DOHH2 (cell line): ENCODE data around the gene IGF2BP3.

Source experiments
- H3F3A ChIP-seq: fragments of 200-600 bp; sonication (generic), shearing (Covaris generic); 2 replicates; pipeline ENCODE4 v1.6.0; 2016; ENCODE audit warnings: antibody characterized with exemption, mild to moderate bottlenecking; ENCODE audit not compliant: control insufficient read depth, insufficient read depth
- H3K27ac ChIP-seq: fragments of 200-600 bp; sonication (generic); 2 replicates; pipeline ENCODE4 v1.5.1; 2014; ENCODE audit warnings: low read depth, mild to moderate bottlenecking, low read length, moderate library complexity
- H3K27me3 ChIP-seq: fragments of 200-600 bp; sonication (generic); 2 replicates; pipeline ENCODE4 v1.6.1; 2014; ENCODE audit warnings: mild to moderate bottlenecking, low read length, mixed read lengths; ENCODE audit not compliant: control insufficient read depth
- H3K36me3 ChIP-seq: fragments of 200-600 bp; sonication (generic); 2 replicates; pipeline ENCODE4 v1.6.1; 2014; ENCODE audit warnings: mild to moderate bottlenecking, low read length, moderate library complexity, mixed read lengths; ENCODE audit not compliant: control insufficient read depth
- H3K4me1 ChIP-seq: fragments of 200-600 bp; sonication (generic); 2 replicates; pipeline ENCODE4 v1.6.1; 2014; ENCODE audit warnings: mild to moderate bottlenecking, low read length, mixed read lengths; ENCODE audit not compliant: control insufficient read depth
- H3K4me2 ChIP-seq: fragments of 200-600 bp; sonication (generic); 2 replicates; pipeline ENCODE4 v1.6.0; 2014; ENCODE audit warnings: mild to moderate bottlenecking, low read length, moderate library complexity
- H3K4me3 ChIP-seq: fragments of 200-600 bp; sonication (generic); 2 replicates; pipeline ENCODE4 v1.5.1; 2014; ENCODE audit warnings: mild to moderate bottlenecking, low read length, mixed read lengths
- H3K79me2 ChIP-seq: fragments of 200-600 bp; sonication (generic); 2 replicates; pipeline ENCODE4 v1.6.1; 2014; ENCODE audit warnings: mild to moderate bottlenecking, low read length, mixed read lengths; ENCODE audit not compliant: control insufficient read depth
- H3K9me2 ChIP-seq: fragments of 200-600 bp; sonication (generic); replicated peaks from 2 replicates; pipeline ENCODE4 v1.6.1; 2014; ENCODE audit warnings: mild to moderate bottlenecking, low read length, mixed read lengths; ENCODE audit not compliant: control insufficient read depth
- H3K9me3 ChIP-seq: fragments of 200-600 bp; sonication (generic); 2 replicates; pipeline ENCODE4 v1.6.1; 2014; ENCODE audit warnings: antibody characterized with exemption, low read length, mixed read lengths; ENCODE audit not compliant: control insufficient read depth, insufficient read depth
- H4K20me1 ChIP-seq: fragments of 200-600 bp; sonication (generic); 2 replicates; pipeline ENCODE4 v1.6.0; 2014; ENCODE audit warnings: low read depth, mild to moderate bottlenecking, antibody characterized with exemption, low read length, moderate library complexity; ENCODE audit not compliant: control insufficient read depth, insufficient read depth
- CTCF ChIP-seq: fragments of 200-600 bp; sonication (generic); IDR thresholded peaks from one replicate; pipeline ENCODE4 v1.5.1; 2014; ENCODE audit warnings: antibody characterized with exemption, mild to moderate bottlenecking, low read depth, low read length; ENCODE audit not compliant: poor library complexity, severe bottlenecking
- EZH2phosphoT487 ChIP-seq: fragments of 200-600 bp; sonication (generic); IDR thresholded peaks from 2 replicates; pipeline ENCODE4 v1.6.1; 2017; ENCODE audit warnings: borderline replicate concordance, mild to moderate bottlenecking, antibody characterized with exemption, low read length, moderate library complexity, mixed read lengths

Gene IGF2BP3

GRCh38 chr7:23353172-23353571, 117.1 kb downstream of the IGF2BP3 start:
- no peak overlapping the region for H3K27ac ChIP-seq
- H3K9me3 ChIP-seq, result no peaks in the 10 kb centered on the region
- TF ChIP-seq EZH2phosphoT487 (no peak), CTCF (no peak)
- no peak overlapping the region for H3K4me3 ChIP-seq
- peaks cover 32% of the 10 kb centered on the region for H3K4me1 ChIP-seq
- H3F3A ChIP-seq, result peaks cover 8% of the 10 kb centered on the region; the same call in 1 of the 2 replicates
- H3K27me3 ChIP-seq, result no peaks in the 10 kb centered on the region
- peaks cover 48% of the 10 kb centered on the region for H3K79me2 ChIP-seq
- no peaks in the 10 kb centered on the region; the same call in 1 of the 2 replicates for H4K20me1 ChIP-seq
- peaks cover 76% of the 10 kb centered on the region for H3K36me3 ChIP-seq
- H3K9me2 ChIP-seq, result no peaks in the 10 kb centered on the region
- H3K4me2 ChIP-seq, result peak overlapping the region; percentile 10; the same call in 1 of the 2 replicates

DNA sequence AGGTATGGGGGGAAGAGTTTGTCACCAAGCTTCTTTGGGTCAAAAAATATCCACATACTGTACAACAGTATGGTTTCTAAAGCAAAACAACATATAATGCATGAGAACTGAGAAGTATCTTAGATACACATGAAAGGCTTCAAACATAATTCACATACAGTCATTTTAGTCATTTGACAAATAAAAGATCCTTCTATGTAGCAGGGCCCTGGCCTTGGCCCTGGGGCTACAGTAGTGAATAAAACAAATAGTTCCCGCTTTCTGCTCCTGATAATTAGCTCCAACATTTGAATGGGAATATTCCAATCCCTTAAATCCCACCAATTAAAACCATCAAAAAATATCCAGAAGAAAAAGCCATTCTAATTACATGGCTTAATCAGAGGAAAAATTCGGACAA, 119.8 kb downstream of the IGF2BP3 start:
- no peak overlapping the region for H3K4me3 ChIP-seq
- no peaks in the 10 kb centered on the region for H3K9me2 ChIP-seq
- peaks cover 38% of the 10 kb centered on the region for H3K4me1 ChIP-seq
- H3K79me2 ChIP-seq, result peaks cover 25% of the 10 kb centered on the region
- no peaks in the 10 kb centered on the region for H3K27me3 ChIP-seq
- no peak overlapping the region for H3K27ac ChIP-seq
- peaks cover 11% of the 10 kb centered on the region for H3F3A ChIP-seq
- TF ChIP-seq EZH2phosphoT487 (no peak), CTCF (no peak)
- peaks cover 83% of the 10 kb centered on the region for H3K36me3 ChIP-seq
- H3K4me2 ChIP-seq, result no peak overlapping the region
- no peaks in the 10 kb centered on the region; the same call in 1 of the 2 replicates for H4K20me1 ChIP-seq
- no peaks in the 10 kb centered on the region for H3K9me3 ChIP-seq

GRCh38 chr7:23349484-23350157, 120.7 kb downstream of the IGF2BP3 start:
- Histone ChIP-seq H3K79me2 (peaks cover 18% of the 10 kb centered on the region), H3K36me3 (peaks cover 85% of the 10 kb centered on the region), H3K27me3 (no peaks in the 10 kb centered on the region), H3F3A (peaks cover 11% of the 10 kb centered on the region), H3K27ac (no peak overlapping the region), H3K9me2 (no peaks in the 10 kb centered on the region), H4K20me1 (no peaks in the 10 kb centered on the region; the same call in 1 of the 2 replicates), H3K4me3 (no peak overlapping the region), H3K4me1 (peaks cover 35% of the 10 kb centered on the region), H3K4me2 (no peak overlapping the region), H3K9me3 (no peaks in the 10 kb centered on the region)
- TF ChIP-seq CTCF (no peak), EZH2phosphoT487 (no peak)
